ENCODE measurements around the gene C11orf24.
"Not testable (repeated sequence)": the region's sequence is repeated elsewhere in the genome, so short reads cannot be mapped to it uniquely, and the experiment has no call there.

The C11orf24 gene

DNA sequence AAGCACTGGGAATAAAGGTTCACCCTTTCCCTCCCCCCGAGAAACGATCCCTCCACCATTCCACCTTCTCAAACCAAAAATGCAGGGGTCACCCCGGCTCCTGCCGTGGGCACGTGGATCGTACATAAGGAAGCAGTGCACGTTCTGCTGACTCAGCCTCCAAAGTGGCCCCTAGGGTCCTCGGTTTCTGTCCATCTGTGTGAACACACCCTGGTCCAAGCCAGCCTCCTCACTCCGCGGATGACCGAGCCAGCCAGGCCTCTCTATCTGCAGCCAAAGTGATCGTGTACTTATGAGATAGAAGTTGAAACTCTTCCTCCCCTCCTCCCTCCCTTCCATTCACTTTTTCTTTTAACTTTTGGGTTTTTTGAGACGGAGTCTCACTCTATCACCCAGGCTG lies 16.2 kb downstream of the C11orf24 start:
- H3F3A ChIP-seq (ENCODE audit: insufficient read depth, low read length): no peaks in the 10 kb centered on the region
- no peaks in the 10 kb centered on the region for H3K27me3 ChIP-seq (replicated peaks; ENCODE audit: insufficient read depth, low read length)
- H3K36me3 ChIP-seq (replicated peaks; ENCODE audit: insufficient read depth, low read length): no peaks in the 10 kb centered on the region
- H3K4me3 ChIP-seq (ENCODE audit: low read length): no peak overlapping the region
- H3K9me2 ChIP-seq (replicated peaks; ENCODE audit: insufficient read depth, low read length): no peaks in the 10 kb centered on the region
- no peaks in the 10 kb centered on the region for H4K20me1 ChIP-seq (ENCODE audit: insufficient read depth, low read length)
- no peak for DNase-seq
- no peaks in the 10 kb centered on the region for H3K9me3 ChIP-seq (replicated peaks; ENCODE audit: insufficient read depth, low read length)
- no peaks in the 10 kb centered on the region for H3K79me2 ChIP-seq (ENCODE audit: low read length)
- no peak overlapping the region for H2AFZ ChIP-seq (ENCODE audit: low read length)
- H3K9ac ChIP-seq (ENCODE audit: low read length): no peak overlapping the region
- H3K4me1 ChIP-seq (ENCODE audit: low read length): peaks cover 5% of the 10 kb centered on the region
- TF ChIP-seq, protein P1, sequence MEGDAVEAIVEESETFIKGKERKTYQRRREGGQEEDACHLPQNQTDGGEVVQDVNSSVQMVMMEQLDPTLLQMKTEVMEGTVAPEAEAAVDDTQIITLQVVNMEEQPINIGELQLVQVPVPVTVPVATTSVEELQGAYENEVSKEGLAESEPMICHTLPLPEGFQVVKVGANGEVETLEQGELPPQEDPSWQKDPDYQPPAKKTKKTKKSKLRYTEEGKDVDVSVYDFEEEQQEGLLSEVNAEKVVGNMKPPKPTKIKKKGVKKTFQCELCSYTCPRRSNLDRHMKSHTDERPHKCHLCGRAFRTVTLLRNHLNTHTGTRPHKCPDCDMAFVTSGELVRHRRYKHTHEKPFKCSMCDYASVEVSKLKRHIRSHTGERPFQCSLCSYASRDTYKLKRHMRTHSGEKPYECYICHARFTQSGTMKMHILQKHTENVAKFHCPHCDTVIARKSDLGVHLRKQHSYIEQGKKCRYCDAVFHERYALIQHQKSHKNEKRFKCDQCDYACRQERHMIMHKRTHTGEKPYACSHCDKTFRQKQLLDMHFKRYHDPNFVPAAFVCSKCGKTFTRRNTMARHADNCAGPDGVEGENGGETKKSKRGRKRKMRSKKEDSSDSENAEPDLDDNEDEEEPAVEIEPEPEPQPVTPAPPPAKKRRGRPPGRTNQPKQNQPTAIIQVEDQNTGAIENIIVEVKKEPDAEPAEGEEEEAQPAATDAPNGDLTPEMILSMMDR (IDR thresholded peaks at IDR 0.05; ENCODE audit: low read length): no peak
- TF ChIP-seq EZH2phosphoT487 (IDR thresholded peaks at IDR 0.05; ENCODE audit: low read length) (no peak), EZH2 (optimal IDR thresholded peaks at IDR 0.05; ENCODE audit: low read depth, low read length) (no peak)
- no peak overlapping the region for H3K4me2 ChIP-seq (ENCODE audit: low read depth, low read length)
- no peak overlapping the region for H3K27ac ChIP-seq (ENCODE audit: low read length)

DNA sequence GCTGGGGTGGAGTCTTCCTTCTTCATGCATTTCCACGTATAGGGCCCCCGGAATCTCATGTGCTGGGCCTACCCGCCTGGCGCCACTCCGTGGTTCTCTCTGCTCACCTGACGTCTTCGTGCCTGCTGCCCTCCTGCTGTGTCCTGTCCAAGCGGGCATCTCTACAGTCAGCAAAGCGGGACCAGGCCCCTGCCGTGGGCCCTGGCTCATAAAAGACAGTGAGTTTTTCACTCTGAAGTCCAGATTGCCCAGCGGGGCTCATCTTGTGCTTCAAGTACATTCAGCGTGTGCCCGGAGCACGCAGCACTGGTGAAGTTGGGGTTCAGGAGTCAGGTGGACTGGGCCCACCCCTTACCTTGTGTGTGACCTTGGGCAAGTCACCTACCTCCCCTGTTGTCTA lies 17.4 kb downstream of the C11orf24 start:
- H3K4me3 ChIP-seq (ENCODE audit: low read length): no peak overlapping the region
- H3K9me3 ChIP-seq (replicated peaks; ENCODE audit: insufficient read depth, low read length): no peaks in the 10 kb centered on the region
- H4K20me1 ChIP-seq (ENCODE audit: insufficient read depth, low read length): no peaks in the 10 kb centered on the region
- H3K27me3 ChIP-seq (replicated peaks; ENCODE audit: insufficient read depth, low read length): no peaks in the 10 kb centered on the region
- no peak for DNase-seq
- peaks cover 5% of the 10 kb centered on the region for H3K4me1 ChIP-seq (ENCODE audit: low read length)
- H3K36me3 ChIP-seq (replicated peaks; ENCODE audit: insufficient read depth, low read length): no peaks in the 10 kb centered on the region
- no peak overlapping the region for H3K9ac ChIP-seq (ENCODE audit: low read length)
- H3K27ac ChIP-seq (ENCODE audit: low read length): no peak overlapping the region
- H2AFZ ChIP-seq (ENCODE audit: low read length): no peak overlapping the region
- TF ChIP-seq EZH2phosphoT487 (IDR thresholded peaks at IDR 0.05; ENCODE audit: low read length): no peak
- no peak for TF ChIP-seq EZH2 (optimal IDR thresholded peaks at IDR 0.05; ENCODE audit: low read depth, low read length)
- TF ChIP-seq, protein P1 (IDR thresholded peaks at IDR 0.05; ENCODE audit: low read length): no peak
- no peaks in the 10 kb centered on the region for H3F3A ChIP-seq (ENCODE audit: insufficient read depth, low read length)
- H3K79me2 ChIP-seq (ENCODE audit: low read length): no peaks in the 10 kb centered on the region
- no peak overlapping the region for H3K4me2 ChIP-seq (ENCODE audit: low read depth, low read length)
- no peaks in the 10 kb centered on the region for H3K9me2 ChIP-seq (replicated peaks; ENCODE audit: insufficient read depth, low read length)

DNA sequence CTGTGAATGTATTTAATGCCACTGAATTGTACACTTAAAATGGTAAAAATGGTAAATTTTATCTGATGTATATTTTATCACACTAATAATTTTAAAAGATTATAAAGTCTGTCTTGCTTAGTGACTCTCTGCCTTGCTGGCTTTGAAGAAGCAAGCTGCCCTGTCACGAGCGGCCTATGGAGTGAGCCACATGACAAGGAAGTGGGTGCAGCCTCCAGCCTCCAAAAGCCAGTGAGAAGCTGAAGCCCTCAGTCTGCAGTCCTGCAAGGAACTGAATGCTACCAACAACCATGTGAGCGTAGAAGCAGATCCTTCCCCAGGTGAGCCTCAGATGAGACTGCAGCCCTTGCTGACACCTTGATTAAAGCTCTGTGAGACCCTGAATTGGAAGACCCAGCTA lies 20.0 kb downstream of the C11orf24 start:
- Histone ChIP-seq H3K4me3 (ENCODE audit: low read length) (no peak overlapping the region), H3K4me2 (ENCODE audit: low read depth, low read length) (no peak overlapping the region), H3F3A (ENCODE audit: insufficient read depth, low read length) (no peaks in the 10 kb centered on the region), H2AFZ (ENCODE audit: low read length) (no peak overlapping the region), H4K20me1 (ENCODE audit: insufficient read depth, low read length) (no peaks in the 10 kb centered on the region), H3K9me2 (replicated peaks; ENCODE audit: insufficient read depth, low read length) (no peaks in the 10 kb centered on the region), H3K27ac (ENCODE audit: low read length) (no peak overlapping the region), H3K27me3 (replicated peaks; ENCODE audit: insufficient read depth, low read length) (no peaks in the 10 kb centered on the region), H3K4me1 (ENCODE audit: low read length) (no peaks in the 10 kb centered on the region), H3K9ac (ENCODE audit: low read length) (no peak overlapping the region), H3K36me3 (replicated peaks; ENCODE audit: insufficient read depth, low read length) (no peaks in the 10 kb centered on the region), H3K9me3 (replicated peaks; ENCODE audit: insufficient read depth, low read length) (no peaks in the 10 kb centered on the region), H3K79me2 (ENCODE audit: low read length) (no peaks in the 10 kb centered on the region)
- no peak for DNase-seq
- TF ChIP-seq EZH2 (optimal IDR thresholded peaks at IDR 0.05; ENCODE audit: low read depth, low read length): no peak
- TF ChIP-seq, protein P1 (IDR thresholded peaks at IDR 0.05; ENCODE audit: low read length): no peak
- no peak for TF ChIP-seq EZH2phosphoT487 (IDR thresholded peaks at IDR 0.05; ENCODE audit: low read length)

DNA sequence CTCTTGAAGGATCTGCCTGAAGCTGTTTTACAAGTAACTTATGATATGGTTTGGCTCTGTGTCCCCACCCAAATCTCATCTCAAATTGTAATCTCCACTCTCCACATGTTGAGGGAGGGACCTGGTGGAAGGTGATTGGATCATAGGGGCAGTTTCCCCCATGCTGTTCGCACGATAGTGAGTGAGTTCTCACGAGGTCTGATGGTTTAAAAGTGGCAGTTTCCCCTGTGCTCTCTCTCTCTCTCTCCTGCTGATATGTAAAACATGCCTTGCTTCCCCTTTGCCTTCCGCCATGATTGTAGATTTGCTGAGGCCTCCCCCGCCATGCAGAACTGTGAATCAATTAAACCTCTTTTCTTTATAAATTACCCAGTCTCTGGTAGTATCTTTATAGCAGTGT lies 26.9 kb downstream of the C11orf24 start:
- H3K4me2 ChIP-seq (ENCODE audit: low read depth, low read length); H4K20me1 ChIP-seq (ENCODE audit: insufficient read depth, low read length); H3K9me2 ChIP-seq (replicated peaks; ENCODE audit: insufficient read depth, low read length); H3K79me2 ChIP-seq (ENCODE audit: low read length); H3K27ac ChIP-seq (ENCODE audit: low read length); H3F3A ChIP-seq (ENCODE audit: insufficient read depth, low read length); H3K4me3 ChIP-seq (ENCODE audit: low read length); H3K27me3 ChIP-seq (replicated peaks; ENCODE audit: insufficient read depth, low read length); H3K9ac ChIP-seq (ENCODE audit: low read length); H3K4me1 ChIP-seq (ENCODE audit: low read length); H3K9me3 ChIP-seq (replicated peaks; ENCODE audit: insufficient read depth, low read length); DNase-seq; H2AFZ ChIP-seq (ENCODE audit: low read length); H3K36me3 ChIP-seq (replicated peaks; ENCODE audit: insufficient read depth, low read length): not testable (repeated sequence)

DNA sequence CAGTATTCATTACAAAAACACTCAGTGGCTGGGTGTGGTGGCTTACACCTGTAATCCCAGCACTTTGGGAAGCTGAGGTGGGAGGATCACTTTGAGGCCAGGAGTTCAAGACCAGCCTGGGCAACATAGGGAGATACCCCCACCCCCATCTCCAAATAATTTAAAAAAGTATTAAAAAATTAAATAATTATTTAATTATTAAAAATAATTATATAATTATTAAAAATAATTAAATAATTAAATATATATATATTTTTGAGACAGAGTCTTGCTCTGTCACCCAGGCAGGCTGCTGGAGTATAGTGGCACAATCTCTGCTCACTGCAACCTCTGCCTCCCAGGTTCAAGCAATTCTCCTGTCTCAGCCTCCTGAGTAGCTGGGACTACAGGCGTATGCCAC lies 27.9 kb downstream of the C11orf24 start:
- not testable (repeated sequence) for H3K4me2 ChIP-seq (ENCODE audit: low read depth, low read length); H3K9me3 ChIP-seq (replicated peaks; ENCODE audit: insufficient read depth, low read length); H3K27me3 ChIP-seq (replicated peaks; ENCODE audit: insufficient read depth, low read length); H2AFZ ChIP-seq (ENCODE audit: low read length); H3K4me1 ChIP-seq (ENCODE audit: low read length); DNase-seq; H4K20me1 ChIP-seq (ENCODE audit: insufficient read depth, low read length); H3K9me2 ChIP-seq (replicated peaks; ENCODE audit: insufficient read depth, low read length); H3K36me3 ChIP-seq (replicated peaks; ENCODE audit: insufficient read depth, low read length); H3K27ac ChIP-seq (ENCODE audit: low read length); H3K4me3 ChIP-seq (ENCODE audit: low read length); H3F3A ChIP-seq (ENCODE audit: insufficient read depth, low read length); H3K9ac ChIP-seq (ENCODE audit: low read length); H3K79me2 ChIP-seq (ENCODE audit: low read length)
